ENCODE results near the gene MYORG.

Gene MYORG

DNA sequence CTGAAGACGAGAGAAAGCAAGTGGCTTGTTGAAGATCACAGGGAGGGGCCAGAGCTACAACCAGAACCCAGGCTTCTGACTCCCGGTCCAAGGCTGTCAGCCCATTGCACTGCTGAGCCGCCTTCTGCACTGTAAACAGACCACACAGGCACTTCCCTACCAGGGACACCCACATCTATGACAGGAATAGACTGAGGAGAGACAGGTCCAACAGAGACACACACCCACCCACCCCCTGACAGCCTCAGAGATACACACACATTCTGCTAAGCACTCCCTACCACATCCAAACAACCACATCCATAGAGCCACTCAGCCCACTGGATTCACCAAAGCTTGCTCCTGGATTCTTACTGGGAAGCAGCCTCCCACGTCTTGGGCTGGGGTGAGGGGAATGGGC lies 23.0 kb upstream of the MYORG start:
- TF ChIP-seq, protein P1, sequence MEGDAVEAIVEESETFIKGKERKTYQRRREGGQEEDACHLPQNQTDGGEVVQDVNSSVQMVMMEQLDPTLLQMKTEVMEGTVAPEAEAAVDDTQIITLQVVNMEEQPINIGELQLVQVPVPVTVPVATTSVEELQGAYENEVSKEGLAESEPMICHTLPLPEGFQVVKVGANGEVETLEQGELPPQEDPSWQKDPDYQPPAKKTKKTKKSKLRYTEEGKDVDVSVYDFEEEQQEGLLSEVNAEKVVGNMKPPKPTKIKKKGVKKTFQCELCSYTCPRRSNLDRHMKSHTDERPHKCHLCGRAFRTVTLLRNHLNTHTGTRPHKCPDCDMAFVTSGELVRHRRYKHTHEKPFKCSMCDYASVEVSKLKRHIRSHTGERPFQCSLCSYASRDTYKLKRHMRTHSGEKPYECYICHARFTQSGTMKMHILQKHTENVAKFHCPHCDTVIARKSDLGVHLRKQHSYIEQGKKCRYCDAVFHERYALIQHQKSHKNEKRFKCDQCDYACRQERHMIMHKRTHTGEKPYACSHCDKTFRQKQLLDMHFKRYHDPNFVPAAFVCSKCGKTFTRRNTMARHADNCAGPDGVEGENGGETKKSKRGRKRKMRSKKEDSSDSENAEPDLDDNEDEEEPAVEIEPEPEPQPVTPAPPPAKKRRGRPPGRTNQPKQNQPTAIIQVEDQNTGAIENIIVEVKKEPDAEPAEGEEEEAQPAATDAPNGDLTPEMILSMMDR (conservative IDR thresholded peaks at IDR 0.05; ENCODE audit: control insufficient read depth, insufficient read depth, low read depth, low read length) = no peak
- DNase-seq (ENCODE audit: low read depth) = no peak
- H3K4me3 ChIP-seq (ENCODE audit: control insufficient read depth, low read depth, low read length) = no peak overlapping the region

DNA sequence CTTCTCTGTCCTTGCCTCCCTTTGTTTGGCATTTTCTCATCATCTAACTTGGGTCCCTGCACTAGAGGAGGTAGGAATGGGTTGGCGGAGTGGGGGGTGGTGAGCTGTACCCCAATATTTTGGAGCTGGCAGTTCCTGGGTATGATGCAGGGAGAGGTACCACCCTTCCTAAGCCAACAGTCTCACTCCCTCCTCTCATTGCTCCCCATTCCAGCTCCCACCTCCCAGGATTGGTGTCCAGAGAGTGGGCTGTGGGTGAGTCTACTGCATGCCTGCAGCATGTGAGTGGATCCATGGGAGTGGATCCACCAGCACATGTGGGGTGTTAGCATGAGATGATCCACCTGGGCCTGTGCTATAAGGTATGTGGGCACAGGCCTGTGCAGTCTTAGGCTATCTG lies 22.2 kb upstream of the MYORG start:
- no peak overlapping the region for H3K4me3 ChIP-seq (ENCODE audit: control insufficient read depth, low read depth, low read length)
- DNase-seq (ENCODE audit: low read depth) = no peak
- TF ChIP-seq, protein P1 (conservative IDR thresholded peaks at IDR 0.05; ENCODE audit: control insufficient read depth, insufficient read depth, low read depth, low read length) = no peak

DNA sequence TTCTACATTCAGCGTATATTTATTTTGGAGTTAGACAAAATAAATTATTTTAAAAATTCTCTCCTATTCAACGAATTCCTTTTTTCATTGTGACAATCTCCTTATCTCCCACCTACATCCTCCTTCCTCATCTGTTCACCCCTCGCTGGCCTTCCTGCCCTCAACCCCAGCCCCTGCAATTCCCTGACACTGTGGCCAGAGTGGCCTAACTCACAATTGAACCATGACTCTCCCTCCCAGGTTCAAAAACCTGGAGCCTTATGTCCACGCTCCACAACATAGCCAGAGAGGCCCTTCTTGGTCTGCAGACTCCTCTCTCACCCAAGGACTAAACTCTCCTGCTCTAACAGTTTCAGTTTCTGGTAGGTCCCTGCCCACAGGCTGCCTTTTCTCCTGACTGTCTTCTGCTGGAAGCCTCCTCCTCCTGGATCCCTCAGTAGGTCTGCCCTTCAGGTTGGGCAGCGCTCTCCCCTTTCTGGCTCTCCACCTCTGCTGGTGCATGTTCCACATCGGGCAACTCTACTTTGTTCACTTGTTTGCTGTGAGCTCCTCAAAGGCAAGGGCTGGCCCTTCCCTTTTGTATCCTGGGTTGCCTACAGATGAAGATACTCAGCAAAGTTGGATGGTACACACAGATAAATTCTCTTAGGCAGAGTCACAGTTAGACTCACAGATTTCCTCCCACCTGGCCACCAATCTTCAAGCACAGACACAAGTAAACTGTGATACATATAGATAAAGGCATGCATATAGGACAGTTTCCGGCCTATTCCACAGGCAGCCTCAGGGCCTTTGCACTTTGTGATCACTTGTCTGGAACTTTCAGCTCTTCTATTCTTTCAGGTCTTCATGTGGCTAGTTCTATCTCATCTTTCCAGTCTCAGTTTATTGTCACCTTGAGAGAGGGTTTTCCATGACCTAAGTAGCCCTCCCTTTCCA lies 19.8 kb upstream of the MYORG start:
- DNase-seq (ENCODE audit: low read depth) = no peak
- TF ChIP-seq, protein P1 (conservative IDR thresholded peaks at IDR 0.05; ENCODE audit: control insufficient read depth, insufficient read depth, low read depth, low read length) = no peak
- H3K4me3 ChIP-seq (ENCODE audit: control insufficient read depth, low read depth, low read length) = no peak overlapping the region

DNA sequence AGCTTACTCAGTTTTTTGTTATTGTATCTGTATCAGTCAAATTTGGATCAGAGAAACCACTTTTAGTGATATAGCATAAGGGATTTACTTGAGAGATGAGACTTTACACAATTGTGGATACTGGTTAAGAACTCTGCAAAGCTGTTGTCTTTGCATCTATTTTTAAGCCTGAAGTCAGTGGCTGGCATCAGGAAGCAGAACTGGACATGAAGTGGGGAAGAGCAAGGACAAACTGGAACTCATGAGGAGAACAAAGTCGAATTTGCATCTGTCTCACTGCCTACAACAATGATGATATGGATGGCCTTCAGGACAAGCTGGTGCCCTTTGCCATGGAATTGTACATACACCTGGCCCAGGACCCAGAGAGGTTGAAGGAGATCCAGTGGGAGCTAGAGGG lies 15.8 kb upstream of the MYORG start:
- TF ChIP-seq, protein P1 (conservative IDR thresholded peaks at IDR 0.05; ENCODE audit: control insufficient read depth, insufficient read depth, low read depth, low read length) = no peak
- DNase-seq (ENCODE audit: low read depth) = no peak
- no peak overlapping the region for H3K4me3 ChIP-seq (ENCODE audit: control insufficient read depth, low read depth, low read length)

DNA sequence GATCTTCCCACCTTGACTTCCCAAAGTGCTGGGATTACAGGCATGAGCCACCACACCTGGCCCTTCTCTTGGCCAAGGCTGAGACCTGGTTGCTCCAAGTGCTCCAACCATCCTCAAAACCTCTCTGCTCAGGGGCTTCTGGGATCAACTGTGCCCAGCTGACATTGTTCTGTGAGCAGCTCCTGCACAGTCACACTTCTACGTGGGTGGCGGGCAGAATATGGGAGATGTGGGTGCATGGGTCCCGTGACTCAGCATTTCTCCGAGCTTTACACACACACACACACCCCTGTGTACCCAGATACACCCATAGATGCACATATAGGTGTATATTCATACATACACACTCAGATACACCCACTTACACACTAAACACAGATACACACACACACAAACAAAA lies 10.5 kb upstream of the MYORG start:
- no peak overlapping the region for H3K4me3 ChIP-seq (ENCODE audit: control insufficient read depth, low read depth, low read length)
- DNase-seq (ENCODE audit: low read depth) = no peak
- TF ChIP-seq, protein P1 (conservative IDR thresholded peaks at IDR 0.05; ENCODE audit: control insufficient read depth, insufficient read depth, low read depth, low read length) = no peak

DNA sequence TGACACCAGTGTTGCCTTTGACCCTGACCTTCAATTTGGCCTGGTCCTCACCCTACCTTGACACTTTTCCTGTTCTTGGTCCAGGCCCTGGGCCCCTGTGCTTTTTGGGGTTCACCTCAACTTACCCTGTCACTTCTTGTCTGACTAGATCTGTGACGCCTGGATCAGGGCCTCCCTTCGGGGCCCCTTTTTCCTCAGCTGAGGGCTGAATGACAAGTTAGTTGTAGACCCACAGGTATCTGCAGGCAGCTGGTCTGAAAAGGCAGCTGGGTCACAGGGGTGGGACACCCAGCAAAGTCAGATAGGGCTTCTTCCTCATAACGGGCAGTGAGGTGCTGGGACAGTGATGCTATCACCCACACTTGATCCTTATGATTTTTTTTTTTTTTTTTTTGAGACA lies 10.0 kb upstream of the MYORG start:
- TF ChIP-seq, protein P1 (conservative IDR thresholded peaks at IDR 0.05; ENCODE audit: control insufficient read depth, insufficient read depth, low read depth, low read length) = no peak
- no peak for DNase-seq (ENCODE audit: low read depth)
- H3K4me3 ChIP-seq (ENCODE audit: control insufficient read depth, low read depth, low read length) = no peak overlapping the region
